Measurements from ENCODE around the gene TRMT2A.

The TRMT2A gene

GRCh38 chr22:20108757-20109230 is 8.2 kb downstream of the TRMT2A start:
- in situ Hi-C loops (cut with MboI; ENCODE audit: low sequenced_read_pairs) = no loop called here

DNA sequence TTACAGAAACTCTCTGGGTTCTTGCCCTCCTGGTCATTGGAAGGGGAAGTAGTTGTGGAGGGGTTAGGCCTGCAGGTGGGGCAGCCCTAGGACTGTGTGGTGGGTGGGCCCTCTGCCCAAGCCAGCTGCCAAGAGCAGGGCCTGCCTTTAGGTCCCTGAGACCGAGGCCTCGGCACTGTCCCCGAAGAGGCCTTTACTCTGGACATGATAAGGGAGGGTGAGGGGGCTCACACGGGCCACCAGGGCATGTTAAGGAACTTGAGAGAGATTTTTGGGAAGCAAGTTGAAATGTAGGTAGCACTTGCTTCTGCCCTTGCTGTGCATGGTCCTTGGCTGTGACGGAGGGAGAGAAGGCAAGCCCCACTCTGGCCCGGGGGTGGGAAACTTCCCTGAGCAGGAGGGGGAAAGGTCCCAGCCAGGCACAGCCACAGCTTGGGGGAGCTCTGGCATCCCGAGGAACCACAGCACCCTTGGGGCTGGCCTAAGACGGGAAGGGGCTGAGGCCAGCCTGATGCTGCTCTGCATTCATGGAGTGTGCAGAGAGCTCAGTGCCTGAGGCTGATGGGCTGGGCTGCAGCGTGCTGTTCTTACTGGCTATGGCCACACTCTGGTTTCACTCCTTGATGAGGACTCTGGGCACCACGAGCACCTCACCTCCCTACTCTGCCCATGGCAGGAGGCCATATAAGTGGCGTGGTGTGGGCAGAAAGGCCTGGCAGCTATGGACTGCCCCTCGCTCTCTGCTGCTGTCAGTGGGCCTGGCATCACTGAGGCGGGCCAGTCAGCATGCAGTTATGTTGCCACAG is 8.9 kb downstream of the TRMT2A start:
- in situ Hi-C loops (cut with MboI; ENCODE audit: low sequenced_read_pairs) = no loop called here

- in situ Hi-C loops (cut with MboI; ENCODE audit: low sequenced_read_pairs) = no loop called here
Observed at GRCh38 chr22:20107471-20107901, 9.5 kb downstream of the TRMT2A start.

GRCh38 chr22:20106849-20107237 is 10.2 kb downstream of the TRMT2A start:
- in situ Hi-C loops (cut with MboI; ENCODE audit: low sequenced_read_pairs) = no loop called here

DNA sequence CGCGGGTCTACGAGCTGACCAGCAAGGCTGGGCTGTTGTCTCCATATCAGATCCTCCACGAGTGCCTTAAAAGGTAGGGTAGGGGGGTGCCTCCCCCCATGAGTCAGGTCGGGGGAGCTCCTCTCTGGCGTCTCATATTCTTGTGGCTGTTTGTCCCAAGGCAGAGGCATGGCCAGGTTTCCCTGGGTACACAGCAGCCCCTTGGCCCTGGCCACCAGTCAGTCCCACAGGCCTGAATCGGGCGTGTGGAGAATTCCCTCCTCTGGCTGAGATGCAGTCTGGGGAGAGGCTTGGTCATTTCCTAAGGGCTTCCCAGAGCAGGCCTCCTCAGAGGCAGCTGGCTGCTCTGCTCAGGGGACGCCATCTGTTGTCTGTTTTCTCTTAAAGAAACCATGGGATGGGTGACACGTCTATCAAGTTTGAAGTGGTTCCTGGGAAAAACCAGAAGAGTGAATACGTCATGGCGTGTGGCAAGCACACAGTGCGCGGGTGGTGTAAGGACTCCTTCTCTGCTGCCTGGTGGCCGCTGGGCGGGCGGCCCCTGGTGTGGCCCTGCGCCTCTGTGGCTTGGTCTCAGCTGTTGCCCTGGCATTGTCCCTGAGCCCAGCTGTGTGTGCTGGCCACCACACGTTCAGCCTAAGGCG is 10.7 kb downstream of the TRMT2A start:
- in situ Hi-C loops (cut with MboI; ENCODE audit: low sequenced_read_pairs) = no loop called here

GRCh38 chr22:20105456-20106204 is 11.4 kb downstream of the TRMT2A start:
- in situ Hi-C loops (cut with MboI; ENCODE audit: low sequenced_read_pairs) = no loop called here

DNA sequence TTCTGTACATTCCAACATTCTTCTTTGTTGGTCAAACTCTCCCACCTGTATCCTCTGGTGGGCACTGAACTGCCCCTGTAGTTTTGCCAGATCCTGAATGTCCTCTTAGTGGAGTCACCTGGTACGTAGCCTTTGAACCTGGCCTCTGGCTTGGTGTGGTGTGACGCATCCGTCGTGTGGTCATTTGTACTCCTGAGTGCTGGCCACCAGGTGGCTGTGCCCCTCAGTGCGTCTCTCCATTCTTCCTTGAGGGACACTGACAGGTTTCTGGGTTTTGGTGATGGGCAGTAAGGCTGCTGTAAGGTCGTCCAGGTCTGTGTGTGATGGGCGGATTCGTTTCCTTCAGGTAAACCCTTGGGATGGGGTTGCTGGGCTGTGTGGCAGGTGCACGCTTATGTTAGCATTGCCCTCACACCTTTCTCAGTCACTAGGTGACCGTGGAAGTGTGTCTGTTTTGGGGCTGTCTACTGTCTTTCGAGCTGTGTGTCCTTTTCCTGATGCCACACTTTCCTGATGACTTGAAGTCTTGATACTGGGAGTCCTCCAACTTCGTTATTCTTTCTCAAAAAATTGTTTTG is 14.7 kb downstream of the TRMT2A start:
- in situ Hi-C loops (cut with MboI; ENCODE audit: low sequenced_read_pairs) = no loop called here

GRCh38 chr22:20101638-20102037 is 15.4 kb downstream of the TRMT2A start:
- in situ Hi-C loops (cut with MboI; ENCODE audit: low sequenced_read_pairs) = no loop called here

GRCh38 chr22:20099099-20099711 is 17.8 kb downstream of the TRMT2A start:
- in situ Hi-C loops (cut with MboI; ENCODE audit: low sequenced_read_pairs) = no loop called here

DNA sequence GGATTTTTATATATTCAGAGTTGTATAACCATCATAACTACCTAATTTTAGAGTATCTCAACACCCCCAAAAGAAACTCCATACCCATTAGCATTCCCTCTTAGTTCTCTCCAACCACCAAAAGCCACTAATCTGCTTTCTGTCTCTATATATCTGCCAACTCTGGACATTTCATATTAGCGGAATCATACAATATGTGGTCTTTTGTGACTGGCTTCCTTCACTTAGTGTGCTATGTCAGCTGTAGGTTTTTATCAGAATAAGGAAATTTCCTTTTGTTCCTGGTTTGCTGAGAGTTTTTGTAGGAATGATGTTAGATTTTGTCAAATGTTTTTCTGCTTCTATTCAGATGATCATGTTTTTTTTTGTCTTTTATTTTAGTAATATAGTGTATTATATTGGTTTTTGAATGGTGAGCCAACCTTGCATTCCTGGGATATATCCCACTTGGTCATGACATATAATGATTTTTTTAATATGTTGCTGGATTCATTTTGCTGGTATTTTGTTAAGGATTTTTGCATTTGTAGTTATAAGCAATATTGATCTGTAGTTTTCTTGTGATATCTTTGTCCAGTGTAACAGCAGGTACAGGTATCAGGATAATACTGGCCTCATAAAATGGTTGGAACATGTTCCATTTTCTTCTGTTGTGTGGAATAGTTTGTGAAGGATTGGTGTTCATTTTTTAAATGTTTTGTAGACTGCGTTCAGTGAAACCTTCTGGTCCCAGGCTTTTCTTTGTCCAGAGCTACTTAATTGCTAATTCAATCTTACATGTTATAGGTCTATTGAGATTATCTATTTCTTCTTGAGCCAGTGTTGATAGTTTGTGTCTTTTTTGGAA is 20.2 kb downstream of the TRMT2A start:
- in situ Hi-C loops (cut with MboI; ENCODE audit: low sequenced_read_pairs) = no loop called here

GRCh38 chr22:20095521-20095920 is 21.5 kb downstream of the TRMT2A start:
- in situ Hi-C loops (cut with MboI; ENCODE audit: low sequenced_read_pairs) = no loop called here

DNA sequence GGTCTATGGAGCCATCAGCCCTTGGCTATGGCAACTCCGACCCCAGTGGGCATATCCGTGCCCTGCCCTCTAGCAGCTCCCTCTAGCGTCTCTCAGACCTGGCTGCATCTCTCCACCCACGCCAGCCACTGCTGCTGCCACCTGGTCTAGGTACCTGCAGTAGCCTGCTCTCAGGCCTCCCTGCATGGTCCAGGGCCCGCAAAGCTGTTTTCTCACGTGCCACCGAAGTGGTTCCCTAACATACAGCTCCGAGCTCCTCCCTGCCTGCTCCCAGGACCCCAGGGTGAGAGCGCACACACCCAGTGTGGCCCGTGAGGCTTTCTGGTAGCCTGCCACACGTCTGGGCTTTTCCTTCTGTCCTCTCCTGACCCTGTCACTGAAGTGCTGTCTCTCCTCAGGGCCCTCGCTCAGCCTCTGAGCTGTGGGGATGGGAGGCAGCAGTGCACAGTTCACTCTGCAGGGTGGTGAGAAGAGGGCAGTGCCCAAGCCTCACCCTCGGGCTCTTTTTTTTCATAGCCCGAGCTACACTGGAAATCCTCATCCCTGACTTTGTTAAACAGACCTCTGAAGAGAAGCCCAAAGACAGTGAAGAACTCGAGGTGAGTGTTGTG is 22.7 kb downstream of the TRMT2A start:
- in situ Hi-C loops (cut with MboI; ENCODE audit: low sequenced_read_pairs) = no loop called here

- in situ Hi-C loops (cut with MboI; ENCODE audit: low sequenced_read_pairs) = no loop called here
Observed at GRCh38 chr22:20093418-20094196, 23.4 kb downstream of the TRMT2A start.

DNA sequence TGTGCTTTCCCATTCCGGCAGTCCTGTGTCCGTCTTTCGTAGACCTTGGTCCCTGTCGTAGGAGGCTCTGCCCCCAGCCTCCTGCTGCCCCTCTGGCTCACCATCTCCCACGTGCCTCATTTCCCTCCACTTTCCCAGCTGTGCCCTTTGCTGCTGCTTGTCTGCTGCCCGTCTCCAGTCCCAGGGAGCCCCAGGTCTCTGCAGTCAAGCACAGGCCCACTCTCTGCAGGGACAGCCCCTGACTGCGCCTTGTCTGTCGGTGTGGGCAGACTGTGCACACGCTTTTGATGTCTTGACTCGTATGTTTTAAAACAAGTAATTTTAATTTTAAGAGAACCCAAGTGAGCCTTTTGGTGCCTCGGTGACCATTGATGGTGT is 24.6 kb downstream of the TRMT2A start:
- in situ Hi-C loops (cut with MboI; ENCODE audit: low sequenced_read_pairs) = no loop called here

DNA sequence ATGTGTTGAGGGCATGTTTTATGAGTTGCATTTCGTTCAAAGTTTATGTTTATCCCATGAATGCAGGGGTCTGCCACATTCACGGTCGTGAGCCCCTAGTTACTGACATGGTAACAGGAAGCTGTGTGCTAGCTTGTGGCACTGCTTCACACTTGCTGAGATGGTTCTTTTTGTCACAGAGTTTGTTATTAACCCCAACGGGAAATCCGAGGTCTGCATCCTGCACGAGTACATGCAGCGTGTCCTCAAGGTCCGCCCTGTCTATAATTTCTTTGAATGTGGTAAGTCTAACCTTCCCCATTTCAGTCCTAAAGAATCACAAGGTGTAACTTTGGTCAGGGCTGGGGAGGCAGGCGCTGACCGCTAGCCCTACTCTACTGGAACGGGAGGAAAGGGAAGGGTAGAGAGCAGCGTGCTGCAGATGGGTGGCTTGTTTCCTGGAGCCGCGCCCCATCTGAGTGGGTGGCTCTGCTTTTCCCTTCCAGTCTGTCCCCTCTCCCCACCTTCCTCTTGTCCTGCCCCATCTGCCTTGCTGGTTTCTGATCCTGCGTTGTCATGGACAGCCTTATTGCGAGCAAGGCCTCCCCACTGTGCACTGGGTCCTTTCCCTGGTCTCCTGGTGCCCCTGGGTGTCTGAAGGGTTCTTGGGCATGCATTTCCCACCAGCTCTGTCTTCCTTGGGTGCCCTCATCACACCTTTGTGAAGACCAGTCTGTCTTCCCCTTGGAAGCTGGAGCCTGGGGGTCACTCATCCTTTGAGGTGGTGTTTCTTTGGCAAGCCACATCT is 25.1 kb downstream of the TRMT2A start:
- in situ Hi-C loops (cut with MboI; ENCODE audit: low sequenced_read_pairs) = no loop called here

GRCh38 chr22:20090730-20091240 is 26.2 kb downstream of the TRMT2A start:
- in situ Hi-C loops (cut with MboI; ENCODE audit: low sequenced_read_pairs) = no loop called here

GRCh38 chr22:20089977-20090729 is 26.9 kb downstream of the TRMT2A start:
- in situ Hi-C loops (cut with MboI; ENCODE audit: low sequenced_read_pairs) = no loop called here
